ENCODE results near the gene BRCA1.

Gene BRCA1

GRCh38 chr17:43030137-43030767 lies 94.9 kb downstream of the BRCA1 start:
- no peak for TF ChIP-seq CTCF (IDR thresholded peaks at IDR 0.05; ENCODE audit: borderline replicate concordance, insufficient read depth, low read depth, low read length)
- no peak overlapping the region for H3K4me3 ChIP-seq (ENCODE audit: low read depth, low read length)

- no peak overlapping the region for H3K4me3 ChIP-seq (ENCODE audit: low read depth, low read length)
- TF ChIP-seq CTCF (IDR thresholded peaks at IDR 0.05; ENCODE audit: borderline replicate concordance, insufficient read depth, low read depth, low read length): no peak
Measured at GRCh38 chr17:43028221-43028861, 96.8 kb downstream of the BRCA1 start.

- TF ChIP-seq CTCF (IDR thresholded peaks at IDR 0.05; ENCODE audit: borderline replicate concordance, insufficient read depth, low read depth, low read length): no peak
- no peak overlapping the region for H3K4me3 ChIP-seq (ENCODE audit: low read depth, low read length)
Measured at GRCh38 chr17:43027091-43028032, 97.8 kb downstream of the BRCA1 start.

- TF ChIP-seq CTCF (IDR thresholded peaks at IDR 0.05; ENCODE audit: borderline replicate concordance, insufficient read depth, low read depth, low read length): no peak
- H3K4me3 ChIP-seq (ENCODE audit: low read depth, low read length): no peak overlapping the region
Measured at GRCh38 chr17:43026595-43026994, 98.6 kb downstream of the BRCA1 start.

- H3K4me3 ChIP-seq (ENCODE audit: low read depth, low read length): no peak overlapping the region
- TF ChIP-seq CTCF (IDR thresholded peaks at IDR 0.05; ENCODE audit: borderline replicate concordance, insufficient read depth, low read depth, low read length): no peak
Measured at GRCh38 chr17:43025766-43026537, 99.2 kb downstream of the BRCA1 start.

- TF ChIP-seq CTCF (IDR thresholded peaks at IDR 0.05; ENCODE audit: borderline replicate concordance, insufficient read depth, low read depth, low read length): no peak
- no peak overlapping the region for H3K4me3 ChIP-seq (ENCODE audit: low read depth, low read length)
Measured at GRCh38 chr17:43025290-43025657, 99.9 kb downstream of the BRCA1 start.

All from GM12875 (cell line).